Measurements from ENCODE around the gene DAPP1.
A peak's percentile ranks its signal among the peaks of the same experiment; 100 is the strongest.

DAPP1 gene

DNA sequence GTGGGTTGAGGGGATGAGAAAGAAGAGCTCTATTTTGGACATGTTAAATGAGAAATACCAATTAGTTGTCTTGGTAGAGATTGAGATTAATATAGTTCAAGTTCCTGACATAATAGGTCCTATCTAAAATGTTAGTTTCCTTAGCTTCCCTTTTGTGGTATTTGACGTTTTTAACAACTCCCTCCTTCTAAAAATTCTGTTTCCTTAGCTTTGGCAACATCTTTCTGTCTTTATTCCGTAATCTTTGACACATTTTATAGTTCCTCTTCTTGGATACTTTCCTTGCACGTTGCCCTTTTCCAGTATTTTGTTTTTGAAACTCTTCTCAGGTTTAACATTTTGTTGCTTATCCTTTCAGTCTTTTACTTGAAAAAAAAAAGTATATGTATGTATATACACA, 40.7 kb downstream of the DAPP1 start:
- DNase-seq = no peak

DNA sequence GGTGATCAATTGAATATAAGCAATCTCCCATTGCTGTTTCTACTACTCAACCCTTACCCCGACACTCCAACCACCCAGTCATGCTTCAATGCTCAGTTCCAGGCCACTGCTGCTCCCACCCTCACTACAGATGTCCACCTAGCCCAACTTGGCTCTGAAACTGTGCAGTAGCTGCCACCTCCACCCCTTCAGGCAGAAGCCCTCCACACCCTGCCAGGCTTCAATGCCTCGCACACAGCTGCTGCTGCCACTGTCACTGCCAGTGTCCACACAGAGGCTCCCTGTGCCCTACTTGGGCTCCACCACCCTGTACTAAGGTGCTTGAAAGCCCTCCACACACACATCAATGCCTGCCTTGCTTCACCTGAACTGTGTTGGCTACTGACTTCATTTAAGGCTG, 43.0 kb downstream of the DAPP1 start:
- DNase-seq = no peak

DNA sequence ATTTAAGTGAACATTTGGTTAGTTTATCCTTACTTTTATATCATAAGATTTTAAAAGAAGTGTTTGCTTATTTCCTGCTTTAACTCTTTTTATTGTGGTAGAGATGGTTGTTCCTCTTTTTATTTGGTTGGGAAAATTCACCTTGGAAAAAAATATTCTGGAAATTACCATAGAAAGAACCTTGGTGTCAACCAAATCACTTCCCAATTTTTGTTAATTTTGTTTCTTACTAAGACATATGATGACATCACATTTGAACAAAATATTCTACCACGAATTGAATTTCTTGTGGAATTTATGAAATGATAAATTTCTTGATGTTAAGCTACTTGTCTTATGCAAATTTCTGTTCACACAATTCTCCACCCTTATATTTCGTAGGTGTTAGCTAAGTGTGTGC, 43.9 kb downstream of the DAPP1 start:
- DNase-seq = no peak

DNA sequence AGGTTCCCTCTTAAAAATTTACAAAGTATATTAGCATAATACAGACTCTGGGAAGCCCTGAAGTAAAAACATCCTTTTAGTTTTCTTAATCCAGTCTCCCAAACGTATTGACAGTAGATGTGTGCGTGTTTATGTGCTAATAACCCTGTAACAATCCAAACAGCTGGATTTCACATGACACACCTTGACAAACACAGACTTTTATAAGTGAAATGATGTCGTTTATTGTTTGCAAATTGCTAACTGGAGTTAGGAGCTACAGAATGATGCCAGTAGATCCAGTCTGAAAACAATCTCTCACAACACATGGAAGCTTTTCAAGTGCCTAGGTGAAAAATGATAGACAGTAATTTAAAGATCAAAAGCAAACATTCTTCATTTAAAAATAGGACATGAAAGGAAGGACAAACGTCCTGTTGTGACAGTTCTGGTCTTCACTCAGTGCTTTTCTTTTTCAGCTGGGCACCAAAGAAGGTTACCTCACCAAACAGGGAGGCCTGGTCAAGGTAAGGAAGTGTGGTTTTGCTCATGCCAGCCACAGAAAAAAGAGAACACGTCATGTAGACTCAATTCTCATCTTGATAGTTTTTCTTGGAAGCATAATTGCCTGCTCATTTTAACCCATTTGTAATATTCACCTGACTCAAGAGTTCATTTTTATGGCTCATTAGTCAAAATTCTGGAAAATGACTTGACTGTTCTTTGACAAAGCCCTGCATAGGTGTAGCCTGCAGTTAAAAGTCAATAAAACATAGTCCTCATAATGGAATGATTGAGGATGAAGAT, 44.7 kb downstream of the DAPP1 start:
- peak; percentile 66 for DNase-seq

DNA sequence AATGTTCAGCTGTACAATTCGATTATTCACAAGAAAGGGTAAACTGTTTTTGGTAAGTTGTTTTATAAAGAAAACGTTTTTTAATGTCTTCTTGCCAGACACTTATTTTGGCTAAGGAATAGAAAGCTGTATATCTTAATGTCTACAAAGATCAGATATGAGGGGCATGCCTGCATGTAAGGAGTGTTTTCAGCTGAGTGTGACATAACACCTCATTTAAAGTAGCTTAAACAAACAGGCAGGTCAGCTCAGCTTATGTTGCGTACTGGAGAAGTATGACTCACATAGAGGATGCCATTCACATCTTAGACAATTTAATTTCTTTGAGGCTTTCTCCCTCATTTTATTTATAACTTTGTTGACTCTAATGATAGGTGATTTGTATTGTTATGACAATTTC, 47.2 kb downstream of the DAPP1 start:
- DNase-seq = no peak

DNA sequence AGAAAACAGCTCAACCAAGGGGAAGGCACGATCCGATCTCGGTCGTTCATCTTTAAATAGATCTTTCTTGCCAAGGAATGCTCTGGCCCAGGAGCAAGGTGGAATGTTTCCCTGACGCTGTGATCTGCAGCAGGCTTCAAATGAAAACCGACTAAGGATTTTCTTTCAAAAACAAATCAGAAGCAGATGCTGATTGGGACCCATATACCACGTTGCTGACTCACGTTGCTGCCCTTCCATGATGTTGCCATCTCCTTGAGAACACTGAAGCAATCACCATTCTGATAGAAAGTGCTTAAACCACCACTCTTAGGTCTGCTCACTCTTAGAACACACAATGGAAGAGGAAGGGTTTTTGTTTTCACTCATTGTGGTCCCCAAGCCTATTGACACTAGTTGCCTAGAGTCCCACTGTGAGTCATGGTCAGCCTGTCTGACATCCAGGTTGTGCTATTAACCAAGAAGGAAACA, 51.5 kb downstream of the DAPP1 start:
- no peak for DNase-seq

DNA sequence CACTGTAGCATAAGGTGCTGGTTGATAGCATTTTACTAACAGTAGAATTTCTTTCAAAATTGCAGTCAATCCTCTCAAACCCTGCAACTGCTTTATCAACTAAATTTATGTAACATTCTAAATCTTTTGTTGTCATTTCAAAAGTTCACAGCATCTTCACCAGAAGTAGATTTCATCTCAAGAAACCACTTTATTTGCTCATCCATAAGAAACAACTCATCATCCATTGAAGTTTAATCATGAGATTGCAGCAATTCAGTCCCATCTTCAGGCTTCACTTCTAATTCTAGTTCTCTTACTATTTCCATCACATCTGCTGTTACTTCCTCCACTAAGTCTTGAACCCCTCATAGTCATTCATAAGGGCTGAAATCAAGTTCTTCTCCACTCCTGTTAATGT, 55.9 kb downstream of the DAPP1 start:
- no peak for DNase-seq

DNA sequence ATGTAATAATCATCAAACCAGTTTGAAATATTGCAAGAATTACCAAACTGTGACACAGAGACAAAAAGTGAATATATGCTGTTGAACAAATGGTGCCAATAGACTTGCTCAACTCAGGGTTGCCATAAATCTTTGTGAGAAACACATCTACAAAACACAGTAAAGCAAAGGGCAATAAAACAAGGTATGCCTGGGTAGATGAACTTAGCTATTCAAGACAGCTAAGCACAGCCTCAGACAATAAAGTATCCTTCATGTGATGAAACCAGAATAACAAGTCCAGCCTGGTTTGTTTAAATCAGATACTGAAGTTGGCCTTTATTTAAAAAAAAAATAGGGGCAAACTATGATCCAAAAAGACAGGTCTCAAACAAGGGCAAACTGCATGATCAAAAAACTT, 58.4 kb downstream of the DAPP1 start:
- no peak for DNase-seq

DNA sequence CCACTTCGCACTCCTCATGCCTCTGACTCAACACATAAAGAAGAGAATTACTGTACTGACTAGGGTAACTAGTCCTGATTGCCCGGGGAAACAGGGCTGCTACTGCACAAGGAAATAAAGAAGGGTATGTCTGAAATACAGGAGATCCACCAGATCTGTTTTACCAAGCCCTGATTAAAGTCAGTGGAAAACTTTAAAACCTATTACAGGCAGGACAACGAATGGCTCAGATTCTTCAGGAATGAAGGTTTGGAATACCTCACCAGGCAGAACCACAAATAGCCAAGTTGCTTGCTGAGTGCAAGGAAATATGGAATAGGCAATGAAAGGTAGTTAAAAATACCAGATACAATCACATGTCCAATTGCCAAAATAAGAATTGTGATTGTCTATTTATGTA, 60.3 kb downstream of the DAPP1 start:
- no peak for DNase-seq

DNA sequence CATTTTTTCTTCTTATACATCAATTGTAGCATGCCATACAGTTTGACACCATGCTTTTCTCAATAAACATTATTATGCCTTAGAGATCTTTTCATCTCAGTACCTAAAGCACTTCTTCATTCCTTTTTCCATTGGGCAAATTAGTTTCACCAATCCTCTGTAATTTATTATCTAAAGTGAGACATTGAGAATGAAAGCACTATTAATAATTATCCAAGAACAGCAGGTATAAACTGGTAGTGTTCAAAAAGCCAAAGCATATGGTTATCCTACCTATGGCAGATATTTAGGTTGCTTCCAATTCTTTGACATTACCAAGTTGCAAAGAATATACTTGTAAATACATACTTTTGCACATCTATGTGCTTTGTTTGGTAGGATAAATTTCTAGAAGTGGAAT, 62.0 kb downstream of the DAPP1 start:
- no peak for DNase-seq

DNA sequence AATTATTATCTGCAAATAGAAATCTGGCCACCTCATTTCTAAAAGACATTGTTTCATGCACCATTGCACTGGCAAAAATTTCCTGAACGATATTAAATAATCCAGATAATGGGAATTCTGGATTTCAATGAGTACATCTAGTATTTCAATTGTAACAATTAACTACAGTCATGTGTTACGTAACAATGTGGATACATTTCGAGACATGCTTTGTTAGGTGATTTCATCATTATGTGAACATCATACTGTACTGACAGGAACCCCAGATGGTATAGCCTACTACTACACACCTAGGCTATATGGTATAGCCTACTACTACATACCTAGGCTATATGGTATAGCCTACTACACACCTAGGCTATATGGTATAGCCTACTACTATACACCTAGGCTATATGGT, 62.8 kb downstream of the DAPP1 start:
- DNase-seq = no peak

DNA sequence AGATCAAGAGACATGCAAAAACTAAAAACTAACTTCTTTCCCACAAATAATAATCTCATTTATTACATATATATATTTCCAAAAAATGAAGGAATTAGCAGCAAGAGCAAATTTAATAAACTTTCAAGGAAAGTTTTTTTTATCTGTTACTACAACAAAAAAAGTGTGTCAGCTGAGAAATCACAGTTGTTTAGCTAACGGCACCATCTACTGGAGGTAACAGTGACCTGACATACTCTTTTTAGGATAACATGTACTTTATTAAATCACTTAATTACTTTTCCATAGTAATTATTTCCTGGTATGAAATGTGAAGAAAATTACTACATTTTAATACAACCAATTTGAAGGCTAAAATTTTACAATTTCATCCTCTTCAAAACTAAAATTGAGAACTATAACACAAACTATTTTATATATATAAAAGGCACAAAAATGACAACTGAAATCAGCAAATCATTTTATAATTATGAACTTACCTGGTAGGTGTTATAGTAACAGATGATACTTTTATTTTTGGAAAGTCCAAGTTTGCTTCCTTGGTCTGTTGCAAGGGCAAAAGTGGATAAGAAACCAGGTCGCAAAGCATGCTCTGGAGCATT, 68.5 kb downstream of the DAPP1 start:
- peak; percentile 11 for DNase-seq

DNA sequence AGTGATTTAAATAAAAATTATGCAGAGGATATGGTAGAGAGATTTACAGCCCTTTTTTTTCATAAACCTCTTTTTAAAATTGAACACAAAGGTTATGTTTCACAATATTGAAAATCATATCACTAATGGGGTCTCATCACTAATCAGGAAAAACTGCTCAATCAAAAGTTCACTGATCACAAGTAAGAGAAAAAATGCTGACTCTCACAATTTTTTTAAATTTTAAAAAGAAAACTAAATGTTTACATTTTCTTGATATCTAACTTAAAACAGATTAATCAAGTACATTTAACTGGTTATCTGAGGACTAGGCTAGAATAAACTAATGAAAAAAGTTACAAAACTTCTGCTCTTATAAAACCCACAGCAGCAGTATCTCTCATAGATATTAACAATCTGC, 69.1 kb downstream of the DAPP1 start:
- DNase-seq = no peak

DNA sequence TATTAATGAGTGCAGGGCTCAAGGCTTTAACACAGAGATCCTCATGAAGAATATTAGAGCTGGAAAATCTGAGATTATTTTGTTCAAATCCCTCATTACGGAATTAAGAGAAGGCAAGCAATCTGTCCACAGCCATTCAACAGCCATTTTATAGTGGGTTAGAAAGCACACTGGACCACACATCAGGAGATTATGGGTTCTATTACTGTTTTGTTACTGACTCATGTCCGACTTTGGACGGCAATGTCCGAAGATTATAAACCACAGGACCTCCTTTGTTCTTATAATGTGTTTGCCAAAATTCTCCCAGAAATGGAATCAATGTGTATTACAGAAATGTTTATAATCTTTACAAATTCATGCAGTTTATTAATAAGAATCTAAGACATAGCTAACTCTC, 69.5 kb downstream of the DAPP1 start:
- DNase-seq = no peak

DNA sequence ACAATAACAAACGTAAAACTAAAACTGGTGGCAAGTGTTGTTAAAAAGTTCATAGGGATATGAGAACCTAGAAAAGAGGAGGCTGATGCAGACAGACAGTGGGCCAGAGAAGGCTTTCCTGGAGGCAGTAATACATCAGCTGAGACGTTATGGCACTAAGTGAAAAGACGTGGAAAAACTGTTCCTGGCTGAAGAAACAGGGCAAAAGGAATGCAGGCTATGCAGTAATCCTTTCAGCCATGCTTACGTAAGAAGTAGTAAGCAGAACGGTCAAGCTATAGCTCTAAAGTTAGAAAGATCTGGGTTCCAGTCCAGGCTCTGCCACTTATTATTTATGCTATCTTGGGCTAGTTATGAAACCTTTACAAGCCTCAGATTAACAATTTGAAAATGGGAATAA, 71.2 kb downstream of the DAPP1 start:
- DNase-seq = no peak

DNA sequence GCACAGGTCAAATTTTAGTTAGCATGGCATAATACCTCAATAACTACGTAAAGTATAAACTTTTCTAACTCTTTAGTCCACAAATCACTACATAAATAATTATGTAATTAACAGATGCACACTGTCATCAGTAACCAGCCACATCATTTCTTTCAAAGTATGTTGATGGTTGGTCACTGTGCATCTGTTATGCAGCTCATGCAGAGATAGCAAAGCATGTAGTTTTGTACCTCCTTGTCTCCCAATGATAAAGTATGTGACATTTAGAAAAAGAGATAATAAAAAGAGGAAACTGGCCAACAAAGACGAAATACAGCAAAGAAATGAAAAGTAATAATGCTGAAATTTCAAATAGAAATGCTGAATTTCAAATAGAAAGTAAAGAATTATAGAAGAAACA, 74.7 kb downstream of the DAPP1 start:
- DNase-seq = no peak

DNA sequence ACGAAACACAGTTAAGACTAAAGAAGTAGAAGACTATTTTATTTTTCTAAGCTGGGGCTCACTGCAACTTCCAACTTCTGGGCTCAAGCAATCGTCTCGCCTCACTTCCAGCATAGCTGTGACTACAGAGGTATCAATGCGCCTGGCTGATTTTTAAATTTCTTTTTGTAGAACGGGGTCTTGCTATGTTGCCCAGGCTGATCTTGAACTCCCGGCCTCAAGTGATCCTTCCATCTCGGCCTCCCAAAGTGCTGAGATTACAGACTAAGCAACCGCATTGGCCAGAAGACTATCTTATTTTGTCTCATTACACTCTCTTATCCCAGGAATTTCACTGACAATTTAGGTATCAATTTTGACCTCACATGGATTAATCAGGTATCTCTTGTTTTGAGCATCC, 76.4 kb downstream of the DAPP1 start:
- DNase-seq = no peak

DNA sequence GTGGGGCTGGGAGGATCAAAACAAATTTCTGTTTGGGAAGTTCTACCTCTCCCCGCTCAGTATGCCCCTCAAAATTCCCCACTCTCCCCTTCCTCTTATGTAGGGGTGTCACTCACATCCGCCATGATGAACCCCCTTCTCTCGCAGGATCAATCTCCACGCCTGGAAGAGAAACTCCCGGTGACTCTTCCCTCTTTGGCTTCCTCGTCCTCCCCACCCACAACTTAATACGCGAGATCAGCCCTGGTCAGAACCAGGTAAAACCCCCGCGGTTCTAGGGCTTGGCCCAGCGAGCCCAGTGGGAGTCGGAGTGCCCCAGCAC, 77.2 kb downstream of the DAPP1 start:
- no peak for DNase-seq

DNA sequence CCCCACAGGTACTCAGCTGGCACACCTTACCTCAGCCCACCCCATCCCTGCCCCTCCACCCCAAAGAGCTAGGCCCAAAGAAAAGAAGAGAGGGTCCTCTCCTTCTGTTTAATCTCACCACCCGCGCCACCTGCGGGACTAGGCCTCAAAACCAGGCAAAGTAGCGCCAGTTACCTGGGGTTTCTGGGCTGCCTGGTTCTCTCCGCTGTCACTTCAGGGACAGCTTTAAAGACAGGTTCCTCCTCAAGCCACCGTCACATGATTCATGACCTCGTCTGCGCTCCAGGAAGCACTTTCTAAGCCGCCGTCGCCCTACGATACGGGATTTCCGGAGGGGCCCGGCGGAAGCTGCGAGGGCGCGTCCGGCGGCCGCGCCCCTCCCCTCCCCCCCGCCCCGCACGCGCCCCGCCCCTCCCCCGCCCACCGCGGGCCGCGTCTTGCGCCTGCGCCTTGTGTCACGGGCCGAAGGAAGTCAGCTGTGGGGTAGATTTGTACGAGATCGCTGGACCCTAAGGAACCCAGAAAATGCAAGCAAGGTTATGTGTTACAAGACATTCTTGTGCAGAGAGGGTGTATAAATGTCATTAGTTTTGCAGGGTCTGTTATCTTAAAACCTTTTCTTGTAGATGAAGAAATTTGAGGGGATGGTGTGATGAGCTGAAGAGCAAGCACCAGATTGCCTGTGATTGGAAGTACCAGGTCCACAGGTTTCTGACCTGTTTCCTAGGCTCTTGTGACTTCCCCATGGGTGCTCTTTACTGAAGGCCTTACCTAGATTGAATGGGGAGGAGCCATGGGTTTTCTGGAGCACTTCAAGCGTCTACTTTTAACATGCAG, 77.8 kb downstream of the DAPP1 start, which contains the start of gene LAMTOR3:
Gene LAMTOR3 (minus strand): TSS at position 267 of the 837 bp plus-strand sequence. CDS start 464 bp downstream, outside the sequence.
- peak; percentile 32 for DNase-seq

DNA sequence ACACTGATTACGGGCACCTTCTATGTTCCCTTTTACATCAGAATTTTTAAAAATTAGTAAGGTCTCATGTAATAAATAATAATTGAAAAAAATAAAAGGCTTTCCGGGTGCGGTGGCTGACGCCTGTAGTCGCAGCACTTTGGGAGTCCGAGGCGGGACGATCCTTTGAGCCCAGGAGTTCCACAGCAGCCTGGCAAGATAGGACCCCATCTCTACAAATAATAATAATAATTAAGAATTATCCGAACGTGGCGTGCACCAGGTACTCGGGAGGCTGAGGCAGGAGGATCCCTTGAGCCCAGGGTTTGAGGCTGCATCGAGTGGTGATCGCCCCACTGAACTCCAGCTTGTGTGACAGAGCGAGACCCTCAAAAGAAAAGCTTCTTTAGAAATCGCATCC, 78.4 kb downstream of the DAPP1 start:
- DNase-seq = no peak

DNA sequence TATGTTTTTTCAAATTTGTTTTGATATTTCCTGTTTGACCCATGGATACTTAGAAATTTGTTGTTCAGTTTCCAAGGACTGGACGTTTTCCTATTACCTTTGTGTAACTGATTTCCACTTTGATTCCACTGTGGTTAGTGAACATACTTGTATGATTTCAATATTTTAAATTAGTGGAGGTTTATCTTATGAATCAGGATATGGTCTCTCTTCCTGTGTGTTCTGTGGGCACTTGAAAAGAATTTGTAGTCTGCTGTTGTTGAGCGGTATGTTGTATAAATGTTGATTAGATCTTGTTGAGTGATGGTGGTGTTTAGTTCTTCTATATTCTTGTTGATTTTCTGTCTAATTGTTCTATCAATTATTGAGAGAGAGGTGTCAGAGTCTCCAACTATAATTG, 98.8 kb downstream of the DAPP1 start:
- no peak for DNase-seq

DNA sequence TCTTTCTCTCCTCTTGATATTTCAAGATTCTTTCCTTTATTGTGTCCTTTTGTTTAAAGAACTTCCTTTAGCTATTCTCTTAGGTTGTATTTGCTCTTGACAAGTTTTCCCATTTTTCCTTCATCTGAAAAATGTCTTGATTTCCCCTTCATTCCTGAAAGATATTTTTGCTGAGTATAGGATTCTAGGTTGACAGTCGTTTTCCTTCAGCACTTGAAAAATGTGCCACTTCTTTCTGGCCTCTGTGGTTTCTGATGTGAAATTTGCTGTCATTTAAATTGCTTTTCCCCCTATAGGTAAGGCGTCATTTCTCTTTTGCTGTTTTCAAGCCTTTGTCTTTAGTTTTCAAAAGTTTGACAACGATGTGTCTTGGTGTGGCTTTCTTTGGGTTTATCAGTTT, 100.9 kb downstream of the DAPP1 start:
- no peak for DNase-seq

DNA sequence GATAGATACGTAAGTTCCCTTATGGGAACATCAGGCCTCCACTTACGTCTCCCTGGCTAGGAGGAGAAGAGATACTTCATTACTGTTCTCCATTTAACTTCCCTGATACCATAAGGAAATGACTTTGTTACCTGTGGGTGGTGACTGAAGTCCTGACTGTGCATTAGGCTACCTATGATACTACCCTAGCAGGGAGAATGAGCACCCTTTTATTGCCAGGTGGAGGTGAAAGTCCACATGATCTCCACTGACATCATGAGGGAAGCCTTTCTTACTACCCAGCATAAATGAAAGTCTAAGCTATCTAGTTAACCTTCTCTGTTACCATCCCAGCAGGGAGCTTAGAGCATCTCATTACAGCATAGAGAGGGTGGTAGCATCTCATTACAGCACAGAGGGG, 102.0 kb downstream of the DAPP1 start:
- DNase-seq = no peak
